HFF-Myc (cell line): ENCODE measurements around the gene HOXA11.
A peak's percentile ranks its signal among the peaks of the same experiment; 100 is the strongest.

Source experiments
- DNase-seq: peaks from one replicate; pipeline ENCODE4 v3.0.0-alpha.2; 2011; ENCODE audit warnings: low read depth; ENCODE audit errors: extremely low read depth
- H3K4me3 ChIP-seq: replicated peaks from 2 replicates; pipeline ENCODE4 v1.5.1; 2011; ENCODE audit warnings: low read depth, mild to moderate bottlenecking, control low read depth, low read length
- TF ChIP-seq, protein P1 (sequence below): IDR thresholded peaks from 2 replicates; pipeline ENCODE4 v1.5.1; 2012; ENCODE audit warnings: mild to moderate bottlenecking, low read depth, low read length, control low read depth; ENCODE audit errors: missing control alignments

HOXA11 gene

GRCh38 chr7:27185013-27185853, at the start of gene HOXA11:
TSS of gene HOXA11 (minus strand) at chr7:27185232. CDS start at chr7:27185144, 88 bp downstream.
- peak; percentile 98 for DNase-seq
- peak within 1 kb of the TSS; percentile 83 for H3K4me3 ChIP-seq
- TF ChIP-seq, protein P1, sequence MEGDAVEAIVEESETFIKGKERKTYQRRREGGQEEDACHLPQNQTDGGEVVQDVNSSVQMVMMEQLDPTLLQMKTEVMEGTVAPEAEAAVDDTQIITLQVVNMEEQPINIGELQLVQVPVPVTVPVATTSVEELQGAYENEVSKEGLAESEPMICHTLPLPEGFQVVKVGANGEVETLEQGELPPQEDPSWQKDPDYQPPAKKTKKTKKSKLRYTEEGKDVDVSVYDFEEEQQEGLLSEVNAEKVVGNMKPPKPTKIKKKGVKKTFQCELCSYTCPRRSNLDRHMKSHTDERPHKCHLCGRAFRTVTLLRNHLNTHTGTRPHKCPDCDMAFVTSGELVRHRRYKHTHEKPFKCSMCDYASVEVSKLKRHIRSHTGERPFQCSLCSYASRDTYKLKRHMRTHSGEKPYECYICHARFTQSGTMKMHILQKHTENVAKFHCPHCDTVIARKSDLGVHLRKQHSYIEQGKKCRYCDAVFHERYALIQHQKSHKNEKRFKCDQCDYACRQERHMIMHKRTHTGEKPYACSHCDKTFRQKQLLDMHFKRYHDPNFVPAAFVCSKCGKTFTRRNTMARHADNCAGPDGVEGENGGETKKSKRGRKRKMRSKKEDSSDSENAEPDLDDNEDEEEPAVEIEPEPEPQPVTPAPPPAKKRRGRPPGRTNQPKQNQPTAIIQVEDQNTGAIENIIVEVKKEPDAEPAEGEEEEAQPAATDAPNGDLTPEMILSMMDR = no peak

DNA sequence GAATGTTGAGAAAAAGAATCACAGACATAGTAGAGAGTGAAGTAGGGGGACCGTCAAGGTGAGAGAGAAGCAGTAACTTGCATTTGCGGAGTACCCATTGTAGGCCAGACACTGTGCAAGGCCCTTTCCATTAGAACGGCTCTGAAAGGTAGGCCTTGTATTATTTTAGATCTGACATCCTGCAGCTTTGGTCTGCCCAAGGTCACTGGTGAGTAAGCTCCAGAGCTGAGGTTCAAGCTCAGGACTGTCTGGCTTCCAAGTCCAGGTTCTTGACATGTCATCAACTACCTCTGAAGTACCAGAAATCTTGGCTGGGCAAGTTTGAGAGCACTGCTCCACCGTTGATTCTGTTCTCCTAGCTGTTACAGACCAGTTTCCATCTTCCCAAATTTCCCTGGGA, 44.4 kb upstream of the HOXA11 start:
- H3K4me3 ChIP-seq = no peak overlapping the region
- TF ChIP-seq, protein P1 = no peak

GRCh38 chr7:27224983-27225934, 40.2 kb upstream of the HOXA11 start:
- no peak overlapping the region for H3K4me3 ChIP-seq
- TF ChIP-seq, protein P1 = no peak
- DNase-seq = no peak

More for the DNA sequence above, 44.4 kb upstream of the HOXA11 start:
- no peak for DNase-seq

- TF ChIP-seq, protein P1 = no peak
- no peak overlapping the region for H3K4me3 ChIP-seq
- DNase-seq = no peak
Observed at GRCh38 chr7:27223941-27224575, 39.0 kb upstream of the HOXA11 start.

GRCh38 chr7:27221201-27221797, 36.3 kb upstream of the HOXA11 start:
- DNase-seq = no peak
- no peak overlapping the region for H3K4me3 ChIP-seq
- TF ChIP-seq, protein P1 = no peak

GRCh38 chr7:27220440-27220955, 35.5 kb upstream of the HOXA11 start:
- no peak overlapping the region for H3K4me3 ChIP-seq
- TF ChIP-seq, protein P1 = no peak
- no peak for DNase-seq
